Measurements from ENCODE around the gene RNGTT. TPM values are rescaled to one million over a fixed set of nuclear protein-coding genes. Genes with fewer than 3 reads are reported as not detected.
"Not testable (repeated sequence)": the region's sequence is repeated elsewhere in the genome, so short reads cannot be mapped to it uniquely, and the experiment has no call there.

The RNGTT gene
- total RNA-seq, 4 donors from 2014 or later = 13.9 to 20.5 (median 18.4) TPM

GRCh38 chr6:88953550-88954386, 9.7 kb downstream of the RNGTT start:
- TF ChIP-seq POLR2A (IDR thresholded peaks at IDR 0.05) (no peak), CTCF (IDR thresholded peaks at IDR 0.05) (no peak), EP300 (IDR thresholded peaks at IDR 0.05) (no peak)
- H3K27me3 ChIP-seq = no peaks in the 10 kb centered on the region
- peaks cover 0 to 21% (median 0%) of the 10 kb centered on the region in 3 donors for H3K36me3 ChIP-seq
- 93 to 100% methylated on average over 2 of the region's 2 CpGs for WGBS, 2 donors
- no peak overlapping the region for H3K4me3 ChIP-seq
- no peaks in the 10 kb centered on the region for H3K4me1 ChIP-seq
- peaks cover 0 to 36% (median 8%) of the 10 kb centered on the region in 4 donors for H3K9me3 ChIP-seq
- no peak overlapping the region for H3K27ac ChIP-seq
- DNase-seq (ENCODE audit: low spot score in 2 of 2) = no peak

GRCh38 chr6:88952065-88952704, 11.2 kb downstream of the RNGTT start:
- 92 to 100% methylated on average over 1 of the region's 1 CpG for WGBS, 2 donors
- peaks cover 0 to 32% (median 8%) of the 10 kb centered on the region in 4 donors for H3K9me3 ChIP-seq
- H3K4me3 ChIP-seq = no peak overlapping the region
- H3K27ac ChIP-seq = no peak overlapping the region
- no peak for TF ChIP-seq POLR2A (IDR thresholded peaks at IDR 0.05)
- TF ChIP-seq EP300 (IDR thresholded peaks at IDR 0.05) = no peak
- no peak for TF ChIP-seq CTCF (IDR thresholded peaks at IDR 0.05)
- H3K36me3 ChIP-seq = peaks cover 0 to 21% (median 0%) of the 10 kb centered on the region in 3 donors
- H3K27me3 ChIP-seq = no peaks in the 10 kb centered on the region
- H3K4me1 ChIP-seq = no peaks in the 10 kb centered on the region
- DNase-seq (ENCODE audit: low spot score in 2 of 2) = no peak

- no peaks in the 10 kb centered on the region for H3K27me3 ChIP-seq
- DNase-seq (ENCODE audit: low spot score in 2 of 2) = no peak
- H3K9me3 ChIP-seq = no peaks in the 10 kb centered on the region
- H3K4me3 ChIP-seq = no peak overlapping the region
- H3K4me1 ChIP-seq = no peaks in the 10 kb centered on the region
- WGBS, 2 donors = 76 to 80% methylated on average over 7 of the region's 7 CpGs
- TF ChIP-seq CTCF (IDR thresholded peaks at IDR 0.05) (no peak), POLR2A (IDR thresholded peaks at IDR 0.05) (no peak), EP300 (IDR thresholded peaks at IDR 0.05) (no peak)
- H3K36me3 ChIP-seq = peaks cover 0 to 3% (median 0%) of the 10 kb centered on the region in 3 donors
- H3K27ac ChIP-seq = no peak overlapping the region
Measured at GRCh38 chr6:88945415-88946008, 17.9 kb downstream of the RNGTT start.

- Histone ChIP-seq H3K9me3 (peaks cover 0 to 37% (median 4%) of the 10 kb centered on the region in 4 donors), H3K4me3 (no peak overlapping the region), H3K4me1 (no peaks in the 10 kb centered on the region), H3K27ac (no peak overlapping the region), H3K36me3 (peaks cover 0 to 74% (median 0%) of the 10 kb centered on the region in 3 donors), H3K27me3 (no peaks in the 10 kb centered on the region)
- TF ChIP-seq CTCF (IDR thresholded peaks at IDR 0.05) (no peak), POLR2A (IDR thresholded peaks at IDR 0.05) (no peak), EP300 (IDR thresholded peaks at IDR 0.05) (no peak)
- DNase-seq (ENCODE audit: low spot score in 2 of 2) = no peak
- 99% methylated on average over 2 of the region's 2 CpGs for WGBS, 2 donors
Measured at GRCh38 chr6:88933521-88933920, 29.9 kb downstream of the RNGTT start.

GRCh38 chr6:88932019-88932418, 31.4 kb downstream of the RNGTT start:
- peaks cover 0 to 76% (median 0%) of the 10 kb centered on the region in 3 donors for H3K36me3 ChIP-seq
- not testable (repeated sequence) for H3K4me1 ChIP-seq; H3K27me3 ChIP-seq; H3K4me3 ChIP-seq; DNase-seq (ENCODE audit: low spot score in 2 of 2); H3K27ac ChIP-seq
- H3K9me3 ChIP-seq = peaks cover 0 to 35% (median 4%) of the 10 kb centered on the region in 4 donors
- WGBS, 2 donors = 93 to 96% methylated on average over 5 of the region's 5 CpGs
